ENCODE measurements around the gene EYA2. TPM values are rescaled to one million over a fixed set of nuclear protein-coding genes. Genes with fewer than 3 reads are reported as not detected.

Gene EYA2
- total and polyA plus RNA-seq, 12 donors, result 0.54 to 2.2 (median 1.4) TPM

DNA sequence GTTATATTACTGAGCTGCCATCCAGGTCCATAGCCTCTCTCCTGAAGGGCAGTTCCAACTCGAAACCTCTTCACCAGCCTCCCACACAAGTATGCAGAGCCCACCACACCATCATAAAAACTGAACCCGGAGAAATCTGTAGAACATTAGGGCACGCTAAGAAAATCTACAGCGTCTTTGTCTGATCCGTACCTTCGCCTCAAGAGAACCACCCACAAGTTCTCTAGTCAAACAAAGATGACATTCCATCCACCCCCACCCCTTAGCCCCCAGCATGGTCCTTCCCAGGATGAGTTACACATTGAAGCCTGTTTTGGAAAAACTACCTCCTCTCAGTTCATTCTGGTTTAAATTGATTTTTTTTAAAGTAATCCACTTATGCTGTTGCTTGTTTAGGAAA lies 242.1 kb downstream of the EYA2 start:
- intact Hi-C loops (cut with DNase I), result no loop called here
- no peaks in the 10 kb centered on the region for H3K36me3 ChIP-seq (replicated peaks in 1 of 2)
- no peak for DNase-seq
- no peak overlapping the region for H3K27ac ChIP-seq
- H3K4me3 ChIP-seq, result no peak overlapping the region
- no peaks in the 10 kb centered on the region for H3K9me3 ChIP-seq (replicated peaks in 1 of 3)
- TF ChIP-seq, protein P1, sequence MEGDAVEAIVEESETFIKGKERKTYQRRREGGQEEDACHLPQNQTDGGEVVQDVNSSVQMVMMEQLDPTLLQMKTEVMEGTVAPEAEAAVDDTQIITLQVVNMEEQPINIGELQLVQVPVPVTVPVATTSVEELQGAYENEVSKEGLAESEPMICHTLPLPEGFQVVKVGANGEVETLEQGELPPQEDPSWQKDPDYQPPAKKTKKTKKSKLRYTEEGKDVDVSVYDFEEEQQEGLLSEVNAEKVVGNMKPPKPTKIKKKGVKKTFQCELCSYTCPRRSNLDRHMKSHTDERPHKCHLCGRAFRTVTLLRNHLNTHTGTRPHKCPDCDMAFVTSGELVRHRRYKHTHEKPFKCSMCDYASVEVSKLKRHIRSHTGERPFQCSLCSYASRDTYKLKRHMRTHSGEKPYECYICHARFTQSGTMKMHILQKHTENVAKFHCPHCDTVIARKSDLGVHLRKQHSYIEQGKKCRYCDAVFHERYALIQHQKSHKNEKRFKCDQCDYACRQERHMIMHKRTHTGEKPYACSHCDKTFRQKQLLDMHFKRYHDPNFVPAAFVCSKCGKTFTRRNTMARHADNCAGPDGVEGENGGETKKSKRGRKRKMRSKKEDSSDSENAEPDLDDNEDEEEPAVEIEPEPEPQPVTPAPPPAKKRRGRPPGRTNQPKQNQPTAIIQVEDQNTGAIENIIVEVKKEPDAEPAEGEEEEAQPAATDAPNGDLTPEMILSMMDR (IDR thresholded peaks at IDR 0.05), result no peak
- no peak for TF ChIP-seq POLR2A (IDR thresholded peaks at IDR 0.05)
- no peaks in the 10 kb centered on the region for H3K27me3 ChIP-seq
- no peaks in the 10 kb centered on the region for H3K4me1 ChIP-seq (replicated peaks in 1 of 2)
- WGBS, 4 donors, result 80 to 92% (median 86%) methylated on average over 6 of the region's 6 CpGs

GRCh38 chr20:47137231-47137870 lies 242.7 kb downstream of the EYA2 start:
- H3K4me1 ChIP-seq (replicated peaks in 1 of 2), result no peaks in the 10 kb centered on the region

DNA sequence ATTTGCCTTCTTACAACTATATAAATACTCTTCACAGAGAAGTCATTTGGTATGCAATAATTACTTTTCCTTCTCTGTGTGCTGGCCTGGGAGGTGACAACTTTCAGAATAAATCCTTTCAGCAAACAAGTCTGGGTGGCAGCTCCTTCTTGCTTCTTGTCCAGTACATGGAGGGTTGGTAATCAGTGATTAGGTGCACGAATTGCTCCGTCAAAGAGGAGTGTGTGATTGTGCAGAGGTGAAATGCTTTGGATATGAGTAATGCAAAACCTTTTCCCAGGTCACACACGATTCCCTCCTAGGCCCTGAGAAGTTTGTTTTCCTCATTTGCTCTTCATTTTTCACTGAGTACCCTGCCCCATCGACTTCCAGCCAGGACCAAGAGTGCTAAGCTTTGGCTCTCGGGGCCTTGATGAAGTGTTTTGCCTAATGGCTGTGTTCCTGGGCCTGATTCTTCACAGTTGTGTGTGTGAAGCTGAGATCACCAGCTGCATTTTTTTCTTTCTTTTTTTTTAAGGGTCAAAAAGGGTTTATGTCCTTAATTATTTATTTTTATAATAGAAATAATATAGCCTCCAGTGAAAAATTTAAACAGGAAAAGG lies 245.4 kb downstream of the EYA2 start:
- H3K27me3 ChIP-seq, result no peaks in the 10 kb centered on the region
- H3K27ac ChIP-seq, result no peak overlapping the region
- H3K4me3 ChIP-seq, result no peak overlapping the region
- no peak for DNase-seq
- no peaks in the 10 kb centered on the region for H3K9me3 ChIP-seq (replicated peaks in 1 of 3)
- H3K4me1 ChIP-seq (replicated peaks in 1 of 2), result no peaks in the 10 kb centered on the region
- intact Hi-C loops (cut with DNase I), result no loop called here
- TF ChIP-seq, protein P1 (IDR thresholded peaks at IDR 0.05), result no peak
- TF ChIP-seq POLR2A (IDR thresholded peaks at IDR 0.05), result no peak
- no peaks in the 10 kb centered on the region for H3K36me3 ChIP-seq (replicated peaks in 1 of 2)
- WGBS, 4 donors, result 79 to 89% (median 79%) methylated on average over 5 of the region's 5 CpGs

More at GRCh38 chr20:47137231-47137870, 242.7 kb downstream of the EYA2 start:
- TF ChIP-seq, protein P1 (IDR thresholded peaks at IDR 0.05), result no peak
- TF ChIP-seq POLR2A (IDR thresholded peaks at IDR 0.05), result no peak
- 56 to 75% (median 64%) methylated on average over 4 of the region's 4 CpGs for WGBS, 4 donors
- H3K27me3 ChIP-seq, result no peaks in the 10 kb centered on the region
- no peaks in the 10 kb centered on the region for H3K9me3 ChIP-seq (replicated peaks in 1 of 3)
- no peak overlapping the region for H3K4me3 ChIP-seq
- no peak overlapping the region for H3K27ac ChIP-seq
- intact Hi-C loops (cut with DNase I), result no loop called here
- H3K36me3 ChIP-seq (replicated peaks in 1 of 2), result no peaks in the 10 kb centered on the region
- DNase-seq, result no peak

- Histone ChIP-seq H3K27me3 (no peaks in the 10 kb centered on the region), H3K9me3 (replicated peaks in 1 of 3) (no peaks in the 10 kb centered on the region), H3K36me3 (replicated peaks in 1 of 2) (no peaks in the 10 kb centered on the region), H3K4me3 (no peak overlapping the region), H3K4me1 (replicated peaks in 1 of 2) (no peaks in the 10 kb centered on the region), H3K27ac (no peak overlapping the region)
- WGBS, 4 donors, result 90 to 100% (median 99%) methylated on average over 2 of the region's 2 CpGs
- DNase-seq, result no peak
- intact Hi-C loops (cut with DNase I), result no loop called here
- TF ChIP-seq, protein P1 (IDR thresholded peaks at IDR 0.05), result no peak
- TF ChIP-seq POLR2A (IDR thresholded peaks at IDR 0.05), result no peak
Observed at GRCh38 chr20:47141350-47141921, 246.8 kb downstream of the EYA2 start.

All from adrenal gland (tissue), 12 donors.